CD8-positive, alpha-beta memory T cell (primary cell): ENCODE results near the gene SLC29A2. TPM values are rescaled to one million over a fixed set of nuclear protein-coding genes. Genes with fewer than 3 reads are reported as not detected.

Experiments used
- CTCF ChIA-PET: fragments of 350-600 bp; sonication (Branson Sonifier 250); formaldehyde crosslinking; loops from one replicate; lab custom pipeline; 2021; ENCODE audit warnings: antibody characterized with exemption; lab: Charles Lee
- POLR2A ChIA-PET: fragments of 350-600 bp; sonication (Branson Sonifier 250); formaldehyde crosslinking; loops from one replicate; lab custom pipeline; 2021; ENCODE audit warnings: antibody characterized with exemption; lab: Charles Lee
- DNase-seq, 5 donors: peaks; one replicate each; pipeline versions ENCODE4 v3.0.0 to v3.0.0-alpha.2; 2020 to 2022; ENCODE audit warnings: mixed read lengths in 1 of 5
- H3K27ac ChIP-seq: one replicate; pipeline ENCODE4 v1.7.0; 2013; ENCODE audit warnings: low read depth, mild to moderate bottlenecking, low read length, moderate library complexity
- H3K27me3 ChIP-seq: 2 replicates; pipeline ENCODE4 v1.7.0; 2013; ENCODE audit warnings: low read length, mild to moderate bottlenecking; ENCODE audit not compliant: insufficient read depth, poor library complexity, severe bottlenecking
- H3K36me3 ChIP-seq: 2 replicates; pipeline ENCODE4 v1.7.0; 2013; ENCODE audit warnings: mild to moderate bottlenecking, low read length, moderate library complexity; ENCODE audit not compliant: insufficient read depth
- H3K4me1 ChIP-seq: 2 replicates; pipeline ENCODE4 v1.7.0; 2013; ENCODE audit warnings: mild to moderate bottlenecking, low read length, moderate library complexity; ENCODE audit not compliant: insufficient read depth
- H3K4me3 ChIP-seq: 2 replicates; pipeline ENCODE4 v1.7.0; 2013; ENCODE audit warnings: mild to moderate bottlenecking, low read length
- H3K9me3 ChIP-seq: 2 replicates; pipeline ENCODE4 v1.7.0; 2013; ENCODE audit warnings: mild to moderate bottlenecking, low read length
- H3K27ac Mint-ChIP-seq, 8 donors: one replicate each; pipeline ENCODE4 v1.8.0; 2020 to 2021; ENCODE audit warnings: mixed read lengths in 8 of 8, mild to moderate bottlenecking in 6 of 8, inconsistent platforms in 3 of 8, moderate library complexity in 3 of 8
- H3K27me3 Mint-ChIP-seq, 2 donors: one replicate each; pipeline ENCODE4 v1.8.0; 2020 to 2021; ENCODE audit warnings: mixed read lengths in 2 of 2, mild to moderate bottlenecking in 1 of 2, moderate library complexity in 1 of 2
- H3K36me3 Mint-ChIP-seq, 3 donors: one replicate each; pipeline ENCODE4 v1.8.0; 2020 to 2021; ENCODE audit warnings: mixed read lengths in 3 of 3, inconsistent platforms in 1 of 3, mild to moderate bottlenecking in 1 of 3
- H3K4me1 Mint-ChIP-seq, 3 donors: one replicate each; pipeline ENCODE4 v1.8.0; 2020 to 2021; ENCODE audit warnings: mixed read lengths in 3 of 3, inconsistent platforms in 1 of 3, mild to moderate bottlenecking in 1 of 3
- H3K4me3 Mint-ChIP-seq, 7 donors: one replicate each; pipeline ENCODE4 v1.8.0; 2020 to 2021; ENCODE audit warnings: mixed read lengths in 7 of 7, mild to moderate bottlenecking in 6 of 7, moderate library complexity in 4 of 7, inconsistent platforms in 2 of 7
- H3K9me3 Mint-ChIP-seq, 5 donors: one replicate each; pipeline ENCODE4 v1.8.0; 2020 to 2022; ENCODE audit warnings: mixed read lengths in 5 of 5, mild to moderate bottlenecking in 3 of 5, moderate library complexity in 2 of 5, inconsistent platforms in 1 of 5
- polyA plus RNA-seq: library from polyadenylated mRNA; unstranded; fragments of 300-500 nt; fragmentation: Illumina TruSeq; gene quantifications from one replicate; pipeline ENCODE4 v1.2.3, GENCODE V29; 2021
- total RNA-seq, 2 experiments: library from RNA; stranded (reverse); gene quantifications; one replicate each; pipeline ENCODE4 v1.2.3, GENCODE V29; 2021

SLC29A2 gene
- total and polyA plus RNA-seq, 3 experiments from 2014 or later, result 1.9 to 8.5 (median 7.9) TPM

- Histone ChIP-seq H3K9me3 (no peaks in the 10 kb centered on the region), H3K27me3 (no peaks in the 10 kb centered on the region), H3K4me1 (peaks cover 21% of the 10 kb centered on the region), H3K4me3 (no peak overlapping the region), H3K36me3 (peaks cover 4% of the 10 kb centered on the region), H3K27ac (no peak overlapping the region)
- ChIA-PET CTCF (interaction anchor here (3.3 to 4.6 kb wide), 2 partner anchors 22 to 56 kb away, joined by 17 to 45 read pairs; no protein-coding TSS in a partner anchor), POLR2A (interaction anchor here (1.2 kb wide), 1 partner anchor 19 kb away, joined by 3 read pairs; no protein-coding TSS in a partner anchor)
- Mint-ChIP-seq H3K4me3 (no peak overlapping the region), H3K4me1 (peaks cover 13 to 27% (median 16%) of the 10 kb centered on the region in 3 donors), H3K27ac (no peak overlapping the region), H3K36me3 (peaks cover 0 to 33% (median 3%) of the 10 kb centered on the region in 3 donors), H3K27me3 (peaks cover 0 to 1% of the 10 kb centered on the region in 2 donors), H3K9me3 (no peaks in the 10 kb centered on the region)
- DNase-seq, result peak in 1 of 5 donors; percentile 17
Observed at GRCh38 chr11:66333896-66334604, 37.5 kb downstream of the SLC29A2 start.

GRCh38 chr11:66333220-66333877 lies 38.2 kb downstream of the SLC29A2 start:
- ChIA-PET POLR2A (no interaction called here), CTCF (interaction anchor here (3.3 to 4.6 kb wide), 2 partner anchors 21 to 56 kb away, joined by 17 to 45 read pairs; no protein-coding TSS in a partner anchor)
- Mint-ChIP-seq H3K36me3 (peaks cover 0 to 26% (median 2%) of the 10 kb centered on the region in 3 donors), H3K4me1 (peaks cover 20 to 33% (median 21%) of the 10 kb centered on the region in 3 donors), H3K27me3 (peaks cover 0 to 1% of the 10 kb centered on the region in 2 donors), H3K4me3 (no peak overlapping the region), H3K27ac (peak overlapping the region in 1 of 8 donors; percentile 33), H3K9me3 (no peaks in the 10 kb centered on the region)
- Histone ChIP-seq H3K9me3 (no peaks in the 10 kb centered on the region), H3K27ac (no peak overlapping the region), H3K4me3 (no peak overlapping the region), H3K36me3 (no peaks in the 10 kb centered on the region), H3K27me3 (no peaks in the 10 kb centered on the region), H3K4me1 (peaks cover 28% of the 10 kb centered on the region)
- DNase-seq, result peak in 1 of 5 donors; percentile 41

GRCh38 chr11:66332371-66333219 lies 39.0 kb downstream of the SLC29A2 start:
- peak overlapping the region in 2 of 8 donors; percentile 33 to 66 for H3K27ac Mint-ChIP-seq
- H3K27me3 Mint-ChIP-seq, result peaks cover 0 to 4% of the 10 kb centered on the region in 2 donors
- H3K36me3 ChIP-seq, result no peaks in the 10 kb centered on the region
- H3K27me3 ChIP-seq, result no peaks in the 10 kb centered on the region
- peaks cover 35% of the 10 kb centered on the region for H3K4me1 ChIP-seq
- peaks cover 28 to 38% (median 28%) of the 10 kb centered on the region in 3 donors for H3K4me1 Mint-ChIP-seq
- no peaks in the 10 kb centered on the region for H3K9me3 Mint-ChIP-seq
- H3K4me3 ChIP-seq, result no peak overlapping the region
- CTCF ChIA-PET, result interaction anchor here (1.2 to 4.6 kb wide), 5 partner anchors 20 to 56 kb away, joined by 3 to 45 read pairs (median 5); no protein-coding TSS in a partner anchor
- POLR2A ChIA-PET, result interaction anchor here (1.0 kb wide), 1 partner anchor 19 kb away, joined by 3 read pairs; no protein-coding TSS in a partner anchor
- H3K36me3 Mint-ChIP-seq, result peaks cover 0 to 20% (median 2%) of the 10 kb centered on the region in 3 donors
- H3K9me3 ChIP-seq, result no peaks in the 10 kb centered on the region
- peak in 1 of 5 donors; percentile 42 for DNase-seq
- H3K27ac ChIP-seq, result no peak overlapping the region
- no peak overlapping the region for H3K4me3 Mint-ChIP-seq

- H3K4me1 Mint-ChIP-seq, result peaks cover 26 to 36% (median 29%) of the 10 kb centered on the region in 3 donors
- peak in 1 of 5 donors; percentile 35 for DNase-seq
- no peaks in the 10 kb centered on the region for H3K27me3 ChIP-seq
- peaks cover 0 to 4% of the 10 kb centered on the region in 2 donors for H3K27me3 Mint-ChIP-seq
- no peak overlapping the region for H3K4me3 Mint-ChIP-seq
- ChIA-PET CTCF (interaction anchor here (0.9 to 1.6 kb wide), 6 partner anchors 19 to 64 kb away, joined by 3 to 6 read pairs (median 4); no protein-coding TSS in a partner anchor), POLR2A (interaction anchor here (1.0 kb wide), 1 partner anchor 18 kb away, joined by 3 read pairs; no protein-coding TSS in a partner anchor)
- no peaks in the 10 kb centered on the region for H3K9me3 Mint-ChIP-seq
- peak overlapping the region in 1 of 8 donors; percentile 66 for H3K27ac Mint-ChIP-seq
- no peaks in the 10 kb centered on the region for H3K36me3 ChIP-seq
- peaks cover 39% of the 10 kb centered on the region for H3K4me1 ChIP-seq
- H3K4me3 ChIP-seq, result no peak overlapping the region
- no peak overlapping the region for H3K27ac ChIP-seq
- H3K9me3 ChIP-seq, result no peaks in the 10 kb centered on the region
- H3K36me3 Mint-ChIP-seq, result peaks cover 0 to 12% (median 2%) of the 10 kb centered on the region in 3 donors
Observed at GRCh38 chr11:66331542-66332370, 39.8 kb downstream of the SLC29A2 start.

- H3K27ac ChIP-seq, result no peak overlapping the region
- Mint-ChIP-seq H3K4me3 (no peak overlapping the region), H3K4me1 (peaks cover 24 to 37% (median 25%) of the 10 kb centered on the region in 3 donors), H3K27me3 (peaks cover 0 to 3% of the 10 kb centered on the region in 2 donors), H3K36me3 (peaks cover 0 to 9% (median 2%) of the 10 kb centered on the region in 3 donors), H3K27ac (peak overlapping the region in 3 of 8 donors; percentile 7 to 54 (median 29)), H3K9me3 (no peaks in the 10 kb centered on the region)
- H3K4me3 ChIP-seq, result no peak overlapping the region
- ChIA-PET CTCF (interaction anchor here (0.9 to 1.6 kb wide), 6 partner anchors 18 to 65 kb away, joined by 3 to 6 read pairs (median 4); no protein-coding TSS in a partner anchor), POLR2A (no interaction called here)
- peak in 1 of 5 donors; percentile 30 for DNase-seq
- H3K36me3 ChIP-seq, result no peaks in the 10 kb centered on the region
- no peaks in the 10 kb centered on the region for H3K9me3 ChIP-seq
- H3K4me1 ChIP-seq, result peaks cover 37% of the 10 kb centered on the region
- H3K27me3 ChIP-seq, result no peaks in the 10 kb centered on the region
Observed at GRCh38 chr11:66330931-66331330, 40.6 kb downstream of the SLC29A2 start.

- POLR2A ChIA-PET, result interaction anchor here (1.6 kb wide), 1 partner anchor 17 kb away, joined by 6 read pairs; no protein-coding TSS in a partner anchor
- CTCF ChIA-PET, result interaction anchor here (0.7 to 2.5 kb wide), 7 partner anchors 11 to 60 kb away, joined by 3 to 46 read pairs (median 6); partner anchors contain the start of genes BRMS1 and CD248
Observed at GRCh38 chr11:66329165-66329673, 42.3 kb downstream of the SLC29A2 start.

More at GRCh38 chr11:66329165-66329673, 42.3 kb downstream of the SLC29A2 start:
- Mint-ChIP-seq H3K27me3 (peaks cover 0 to 3% of the 10 kb centered on the region in 2 donors), H3K4me3 (no peak overlapping the region), H3K36me3 (peaks cover 0 to 8% (median 1%) of the 10 kb centered on the region in 3 donors), H3K27ac (peak overlapping the region in 4 of 8 donors; percentile 90 to 94 (median 93)), H3K9me3 (no peaks in the 10 kb centered on the region), H3K4me1 (peaks cover 33 to 47% (median 34%) of the 10 kb centered on the region in 3 donors)
- no peak overlapping the region for H3K4me3 ChIP-seq
- DNase-seq, result no peak
- no peaks in the 10 kb centered on the region for H3K9me3 ChIP-seq
- H3K27me3 ChIP-seq, result no peaks in the 10 kb centered on the region
- H3K27ac ChIP-seq, result no peak overlapping the region
- peaks cover 40% of the 10 kb centered on the region for H3K4me1 ChIP-seq
- H3K36me3 ChIP-seq, result no peaks in the 10 kb centered on the region
